ENCODE data around the gene SLC9A7. TPM values are rescaled to one million over a fixed set of nuclear protein-coding genes. Genes with fewer than 3 reads are reported as not detected.

Gene SLC9A7
- polyA plus RNA-seq, 2 of the 4 experiments (the other 2 are of a cell fraction), result 9.8 to 21.1 TPM

GRCh38 chrX:46628460-46629371, 130.2 kb downstream of the SLC9A7 start:
- FAIRE-seq (no peak), ATAC-seq (no peak), DNase-seq (ENCODE audit: low read depth in 1 of 2, low spot score in 1 of 2) (no peak)
- TF ChIP-seq SMC3 (IDR thresholded peaks at IDR 0.05) (no peak), HEYL (CRISPR knock-in tag; IDR thresholded peaks at IDR 0.05) (no peak), MYC (IDR thresholded peaks at IDR 0.05; ENCODE audit: borderline replicate concordance, low read length) (no peak), CBX8 (IDR thresholded peaks at IDR 0.05) (no peak), SREBF2 (IDR thresholded peaks at IDR 0.05) (no peak), NR3C1 (IDR thresholded peaks at IDR 0.05) (no peak), CBX2 (IDR thresholded peaks at IDR 0.05; ENCODE audit: borderline replicate concordance, low read depth) (no peak), BCL3 (IDR thresholded peaks at IDR 0.05) (no peak), RAD21 (conservative IDR thresholded peaks at IDR 0.05 in 1 of 2, IDR thresholded peaks at IDR 0.05 in 1 of 2) (no peak), NPAS2 (CRISPR knock-in tag; IDR thresholded peaks at IDR 0.05; ENCODE audit: borderline replicate concordance) (no peak)
- TF ChIP-seq, protein P1, sequence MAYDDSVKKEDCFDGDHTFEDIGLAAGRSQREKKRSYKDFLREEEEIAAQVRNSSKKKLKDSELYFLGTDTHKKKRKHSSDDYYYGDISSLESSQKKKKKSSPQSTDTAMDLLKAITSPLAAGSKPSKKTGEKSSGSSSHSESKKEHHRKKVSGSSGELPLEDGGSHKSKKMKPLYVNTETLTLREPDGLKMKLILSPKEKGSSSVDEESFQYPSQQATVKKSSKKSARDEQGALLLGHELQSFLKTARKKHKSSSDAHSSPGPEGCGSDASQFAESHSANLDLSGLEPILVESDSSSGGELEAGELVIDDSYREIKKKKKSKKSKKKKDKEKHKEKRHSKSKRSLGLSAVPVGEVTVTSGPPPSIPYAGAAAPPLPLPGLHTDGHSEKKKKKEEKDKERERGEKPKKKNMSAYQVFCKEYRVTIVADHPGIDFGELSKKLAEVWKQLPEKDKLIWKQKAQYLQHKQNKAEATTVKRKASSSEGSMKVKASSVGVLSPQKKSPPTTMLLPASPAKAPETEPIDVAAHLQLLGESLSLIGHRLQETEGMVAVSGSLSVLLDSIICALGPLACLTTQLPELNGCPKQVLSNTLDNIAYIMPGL (CRISPR knock-in tag; IDR thresholded peaks at IDR 0.05; ENCODE audit: borderline replicate concordance), result no peak
- H3K9me3 ChIP-seq, result no peaks in the 10 kb centered on the region
- WGBS (ENCODE audit: missing lambda C conversion rate), result 95% methylated on average over 5 of the region's 6 CpGs
- POLR2A ChIA-PET, result no interaction called here
- CTCF ChIA-PET, result interaction anchor here (1.5 to 1.6 kb wide), 2 partner anchors 13 to 50 kb away, joined by 3 to 5 read pairs; no protein-coding TSS in a partner anchor
- H3K4me2 ChIP-seq, result no peak overlapping the region
- peaks cover 15% of the 10 kb centered on the region for H3K4me1 ChIP-seq
- no peak overlapping the region for H3K4me3 ChIP-seq
- H3K27ac ChIP-seq, result no peak overlapping the region

DNA sequence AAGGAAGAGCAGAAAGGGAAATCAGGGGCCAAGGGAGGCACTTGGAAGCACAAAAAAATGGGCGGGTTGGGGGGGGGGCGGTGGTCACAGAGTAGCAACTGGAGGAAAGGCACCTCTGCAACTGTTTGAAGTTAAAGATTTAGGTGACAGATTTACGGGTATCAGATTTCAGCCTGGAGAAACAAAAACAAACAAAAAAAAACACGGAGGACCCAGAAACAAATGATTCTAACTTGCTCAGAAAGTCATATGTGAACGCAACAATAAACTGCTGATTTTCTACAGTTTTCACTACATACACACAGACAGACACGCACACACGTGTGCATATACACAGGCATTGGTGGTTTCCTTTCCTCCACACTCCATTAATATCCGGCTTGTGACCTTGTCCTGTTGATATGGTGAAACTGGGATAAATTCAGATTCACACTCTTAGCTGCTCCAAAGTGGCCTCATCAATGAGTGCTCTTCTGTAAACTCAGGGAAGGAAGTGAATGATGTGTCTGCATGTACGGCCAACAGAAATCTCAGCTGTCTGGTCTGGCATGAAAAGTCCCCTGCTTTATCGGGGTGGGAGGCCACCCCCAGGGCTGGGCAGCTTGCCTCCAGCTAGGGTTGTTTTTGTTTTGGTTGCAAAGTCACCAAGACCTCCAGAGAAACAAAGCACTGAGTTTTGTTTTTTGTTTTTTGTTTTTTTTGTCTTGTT, 131.1 kb downstream of the SLC9A7 start:
- no peak overlapping the region for H3K4me2 ChIP-seq
- no peak overlapping the region for H3K27ac ChIP-seq
- no peaks in the 10 kb centered on the region for H3K9me3 ChIP-seq
- POLR2A ChIA-PET, result no interaction called here
- peaks cover 13% of the 10 kb centered on the region for H3K4me1 ChIP-seq
- no peak overlapping the region for H3K4me3 ChIP-seq
- TF ChIP-seq REST (IDR thresholded peaks at IDR 0.05) (no peak), CEBPB (IDR thresholded peaks at IDR 0.05) (no peak), HOXB5 (CRISPR knock-in tag; IDR thresholded peaks at IDR 0.05) (no peak), TP53 (CRISPR knock-in tag; IDR thresholded peaks at IDR 0.05) (no peak), ESRRA (IDR thresholded peaks at IDR 0.05; ENCODE audit: borderline replicate concordance, low read length) (no peak), RARB (CRISPR knock-in tag; IDR thresholded peaks at IDR 0.05) (no peak), RCOR1 (IDR thresholded peaks at IDR 0.05; ENCODE audit: low read depth, low read length) (no peak), JUN (IDR thresholded peaks at IDR 0.05) (no peak)
- TF ChIP-seq, protein P2, sequence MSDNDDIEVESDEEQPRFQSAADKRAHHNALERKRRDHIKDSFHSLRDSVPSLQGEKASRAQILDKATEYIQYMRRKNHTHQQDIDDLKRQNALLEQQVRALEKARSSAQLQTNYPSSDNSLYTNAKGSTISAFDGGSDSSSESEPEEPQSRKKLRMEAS (IDR thresholded peaks at IDR 0.05), result no peak
- ATAC-seq (no peak), DNase-seq (ENCODE audit: low read depth in 1 of 2, low spot score in 1 of 2) (no peak), FAIRE-seq (no peak)
- CTCF ChIA-PET, result no interaction called here
- 82% methylated on average over 8 of the region's 10 CpGs for WGBS (ENCODE audit: missing lambda C conversion rate)
